Measurements from ENCODE around the gene PGAP6.

Gene PGAP6

DNA sequence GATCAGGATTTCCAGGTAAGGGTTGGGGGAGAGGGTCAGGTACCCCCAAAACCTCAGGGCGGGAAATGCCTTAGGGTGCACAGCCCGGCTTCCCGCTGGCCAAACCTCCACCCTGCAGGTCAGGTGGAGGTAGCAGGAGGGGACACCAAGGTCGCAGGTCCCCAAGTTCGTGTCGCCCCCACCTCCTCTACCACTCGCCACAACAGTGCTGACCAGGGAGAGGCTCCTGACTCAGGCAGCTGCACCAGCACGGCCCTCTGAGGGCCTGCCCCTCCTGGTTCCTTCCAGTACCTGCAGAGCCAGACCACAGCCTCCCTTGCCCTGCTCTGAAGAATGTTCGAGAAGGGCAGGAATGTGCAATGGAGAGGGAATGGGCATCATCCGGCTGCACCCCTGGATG is 15.3 kb downstream of the PGAP6 start:
- Histone ChIP-seq H3K4me1 (ENCODE audit: insufficient read depth, low read length) (peaks cover 33% of the 10 kb centered on the region), H4K20me1 (ENCODE audit: insufficient read depth, low read length) (peaks cover 23% of the 10 kb centered on the region; the same call in 1 of the 2 replicates), H3K9me3 (ENCODE audit: insufficient read depth, low read length, severe bottlenecking) (no peaks in the 10 kb centered on the region), H3K9ac (ENCODE audit: low read depth, low read length) (no peak overlapping the region), H3K79me2 (ENCODE audit: insufficient read depth, low read length) (peaks cover 7% of the 10 kb centered on the region), H3K36me3 (ENCODE audit: insufficient read depth, low read length) (peaks cover 38% of the 10 kb centered on the region), H3K4me2 (ENCODE audit: insufficient read depth, low read length) (no peak overlapping the region), H3K4me3 (ENCODE audit: low read depth in 1 of 2, low read length in 2 of 2) (no peak overlapping the region), H3K27ac (ENCODE audit: low read length) (no peak overlapping the region), H2AFZ (ENCODE audit: low read depth, low read length) (no peak overlapping the region), H3K27me3 (ENCODE audit: insufficient read depth, low read length, poor library complexity) (no peaks in the 10 kb centered on the region)
- DNase-seq, result no peak
- no peak for ATAC-seq (ENCODE audit: insufficient read depth, low read depth)
- no peak for TF ChIP-seq EZH2 (IDR thresholded peaks at IDR 0.05; ENCODE audit: borderline replicate concordance, low read depth, low read length, severe bottlenecking)
- TF ChIP-seq, protein P1, sequence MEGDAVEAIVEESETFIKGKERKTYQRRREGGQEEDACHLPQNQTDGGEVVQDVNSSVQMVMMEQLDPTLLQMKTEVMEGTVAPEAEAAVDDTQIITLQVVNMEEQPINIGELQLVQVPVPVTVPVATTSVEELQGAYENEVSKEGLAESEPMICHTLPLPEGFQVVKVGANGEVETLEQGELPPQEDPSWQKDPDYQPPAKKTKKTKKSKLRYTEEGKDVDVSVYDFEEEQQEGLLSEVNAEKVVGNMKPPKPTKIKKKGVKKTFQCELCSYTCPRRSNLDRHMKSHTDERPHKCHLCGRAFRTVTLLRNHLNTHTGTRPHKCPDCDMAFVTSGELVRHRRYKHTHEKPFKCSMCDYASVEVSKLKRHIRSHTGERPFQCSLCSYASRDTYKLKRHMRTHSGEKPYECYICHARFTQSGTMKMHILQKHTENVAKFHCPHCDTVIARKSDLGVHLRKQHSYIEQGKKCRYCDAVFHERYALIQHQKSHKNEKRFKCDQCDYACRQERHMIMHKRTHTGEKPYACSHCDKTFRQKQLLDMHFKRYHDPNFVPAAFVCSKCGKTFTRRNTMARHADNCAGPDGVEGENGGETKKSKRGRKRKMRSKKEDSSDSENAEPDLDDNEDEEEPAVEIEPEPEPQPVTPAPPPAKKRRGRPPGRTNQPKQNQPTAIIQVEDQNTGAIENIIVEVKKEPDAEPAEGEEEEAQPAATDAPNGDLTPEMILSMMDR (IDR thresholded peaks at IDR 0.05; ENCODE audit: borderline replicate concordance, extremely low read depth, low read length, poor library complexity, severe bottlenecking), result no peak

GRCh38 chr16:364595-365491 is 16.9 kb downstream of the PGAP6 start:
- Histone ChIP-seq H2AFZ (ENCODE audit: low read depth, low read length) (no peak overlapping the region), H3K36me3 (ENCODE audit: insufficient read depth, low read length) (peaks cover 36% of the 10 kb centered on the region), H4K20me1 (ENCODE audit: insufficient read depth, low read length) (peaks cover 23% of the 10 kb centered on the region; the same call in 1 of the 2 replicates), H3K9me3 (ENCODE audit: insufficient read depth, low read length, severe bottlenecking) (no peaks in the 10 kb centered on the region), H3K27me3 (ENCODE audit: insufficient read depth, low read length, poor library complexity) (no peaks in the 10 kb centered on the region), H3K4me2 (ENCODE audit: insufficient read depth, low read length) (no peak overlapping the region), H3K27ac (ENCODE audit: low read length) (no peak overlapping the region), H3K79me2 (ENCODE audit: insufficient read depth, low read length) (peaks cover 4% of the 10 kb centered on the region), H3K9ac (ENCODE audit: low read depth, low read length) (no peak overlapping the region), H3K4me3 (ENCODE audit: low read depth in 1 of 2, low read length in 2 of 2) (no peak overlapping the region), H3K4me1 (ENCODE audit: insufficient read depth, low read length) (peaks cover 21% of the 10 kb centered on the region)
- TF ChIP-seq, protein P1 (IDR thresholded peaks at IDR 0.05; ENCODE audit: borderline replicate concordance, extremely low read depth, low read length, poor library complexity, severe bottlenecking), result no peak
- TF ChIP-seq EZH2 (IDR thresholded peaks at IDR 0.05; ENCODE audit: borderline replicate concordance, low read depth, low read length, severe bottlenecking), result no peak
- DNase-seq (no peak), ATAC-seq (ENCODE audit: insufficient read depth, low read depth) (no peak)

- H3K9me3 ChIP-seq (ENCODE audit: insufficient read depth, low read length, severe bottlenecking), result no peaks in the 10 kb centered on the region
- no peak for TF ChIP-seq EZH2 (IDR thresholded peaks at IDR 0.05; ENCODE audit: borderline replicate concordance, low read depth, low read length, severe bottlenecking)
- TF ChIP-seq, protein P1 (IDR thresholded peaks at IDR 0.05; ENCODE audit: borderline replicate concordance, extremely low read depth, low read length, poor library complexity, severe bottlenecking), result no peak
- H2AFZ ChIP-seq (ENCODE audit: low read depth, low read length), result no peak overlapping the region
- DNase-seq (no peak), ATAC-seq (ENCODE audit: insufficient read depth, low read depth) (no peak)
- peaks cover 12% of the 10 kb centered on the region for H3K4me1 ChIP-seq (ENCODE audit: insufficient read depth, low read length)
- no peak overlapping the region for H3K4me2 ChIP-seq (ENCODE audit: insufficient read depth, low read length)
- H3K27ac ChIP-seq (ENCODE audit: low read length), result no peak overlapping the region
- H4K20me1 ChIP-seq (ENCODE audit: insufficient read depth, low read length), result peaks cover 21% of the 10 kb centered on the region; the same call in 1 of the 2 replicates
- no peak overlapping the region for H3K9ac ChIP-seq (ENCODE audit: low read depth, low read length)
- no peak overlapping the region for H3K4me3 ChIP-seq (ENCODE audit: low read depth in 1 of 2, low read length in 2 of 2)
- no peaks in the 10 kb centered on the region for H3K27me3 ChIP-seq (ENCODE audit: insufficient read depth, low read length, poor library complexity)
- H3K36me3 ChIP-seq (ENCODE audit: insufficient read depth, low read length), result peaks cover 27% of the 10 kb centered on the region
- no peaks in the 10 kb centered on the region for H3K79me2 ChIP-seq (ENCODE audit: insufficient read depth, low read length)
Measured at GRCh38 chr16:363766-364490, 17.9 kb downstream of the PGAP6 start.

Data from DND-41 (cell line).